22Rv1 (cell line): ENCODE results near the gene OTUD4.

Experiments
- ZFX ChIP-seq: fragments of 450-650 bp; IDR thresholded peaks from 2 replicates; pipeline ENCODE4 v1.6.1; 2017; ENCODE audit warnings: antibody characterized with exemption, borderline replicate concordance
- TF ChIP-seq, protein P1 (sequence below): fragments of 450-650 bp; IDR thresholded peaks from 2 replicates; pipeline ENCODE4 v1.5.1; 2017; ENCODE audit warnings: mild to moderate bottlenecking

GRCh38 chr4:145196747-145197146, 16.4 kb upstream of the OTUD4 start:
- TF ChIP-seq, protein P1, sequence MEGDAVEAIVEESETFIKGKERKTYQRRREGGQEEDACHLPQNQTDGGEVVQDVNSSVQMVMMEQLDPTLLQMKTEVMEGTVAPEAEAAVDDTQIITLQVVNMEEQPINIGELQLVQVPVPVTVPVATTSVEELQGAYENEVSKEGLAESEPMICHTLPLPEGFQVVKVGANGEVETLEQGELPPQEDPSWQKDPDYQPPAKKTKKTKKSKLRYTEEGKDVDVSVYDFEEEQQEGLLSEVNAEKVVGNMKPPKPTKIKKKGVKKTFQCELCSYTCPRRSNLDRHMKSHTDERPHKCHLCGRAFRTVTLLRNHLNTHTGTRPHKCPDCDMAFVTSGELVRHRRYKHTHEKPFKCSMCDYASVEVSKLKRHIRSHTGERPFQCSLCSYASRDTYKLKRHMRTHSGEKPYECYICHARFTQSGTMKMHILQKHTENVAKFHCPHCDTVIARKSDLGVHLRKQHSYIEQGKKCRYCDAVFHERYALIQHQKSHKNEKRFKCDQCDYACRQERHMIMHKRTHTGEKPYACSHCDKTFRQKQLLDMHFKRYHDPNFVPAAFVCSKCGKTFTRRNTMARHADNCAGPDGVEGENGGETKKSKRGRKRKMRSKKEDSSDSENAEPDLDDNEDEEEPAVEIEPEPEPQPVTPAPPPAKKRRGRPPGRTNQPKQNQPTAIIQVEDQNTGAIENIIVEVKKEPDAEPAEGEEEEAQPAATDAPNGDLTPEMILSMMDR, result no peak
- no peak for TF ChIP-seq ZFX
